ENCODE results near the gene WDR88. TPM values are rescaled to one million over a fixed set of nuclear protein-coding genes. Genes with fewer than 3 reads are reported as not detected.

Gene WDR88
- total RNA-seq, 4 donors from 2014 or later, result not detected

- Histone ChIP-seq H3K4me3 (no peak overlapping the region), H3K9me3 (no peaks in the 10 kb centered on the region)
Measured at GRCh38 chr19:33093420-33094210, 38.3 kb upstream of the WDR88 start.

GRCh38 chr19:33094436-33095067 lies 37.4 kb upstream of the WDR88 start:
- Histone ChIP-seq H3K4me3 (no peak overlapping the region), H3K36me3 (peaks cover 92% of the 10 kb centered on the region), H3K27ac (no peak overlapping the region), H3K27me3 (no peaks in the 10 kb centered on the region), H3K9me3 (no peaks in the 10 kb centered on the region), H3K4me1 (no peaks in the 10 kb centered on the region)
- no peak for DNase-seq (ENCODE audit: low spot score in 2 of 2)
- TF ChIP-seq POLR2A (IDR thresholded peaks at IDR 0.05) (no peak), EP300 (IDR thresholded peaks at IDR 0.05) (no peak), CTCF (IDR thresholded peaks at IDR 0.05) (no peak), POLR2AphosphoS5 (IDR thresholded peaks at IDR 0.05) (no peak)
- 88% methylated on average over 6 of the region's 6 CpGs for WGBS

More at GRCh38 chr19:33093420-33094210, 38.3 kb upstream of the WDR88 start:
- Histone ChIP-seq H3K36me3 (peaks cover 95% of the 10 kb centered on the region), H3K27ac (no peak overlapping the region), H3K27me3 (no peaks in the 10 kb centered on the region), H3K4me1 (no peaks in the 10 kb centered on the region)
- WGBS, result 94% methylated on average over 11 of the region's 11 CpGs
- DNase-seq (ENCODE audit: low spot score in 2 of 2), result no peak
- no peak for TF ChIP-seq POLR2AphosphoS5 (IDR thresholded peaks at IDR 0.05)
- TF ChIP-seq EP300 (IDR thresholded peaks at IDR 0.05), result no peak
- no peak for TF ChIP-seq POLR2A (IDR thresholded peaks at IDR 0.05)
- TF ChIP-seq CTCF (IDR thresholded peaks at IDR 0.05), result no peak

GRCh38 chr19:33096005-33096404 lies 35.9 kb upstream of the WDR88 start:
- 91% methylated on average over 4 of the region's 4 CpGs for WGBS
- H3K27ac ChIP-seq, result no peak overlapping the region
- no peak overlapping the region for H3K4me3 ChIP-seq
- DNase-seq (ENCODE audit: low spot score in 2 of 2), result no peak
- H3K4me1 ChIP-seq, result no peaks in the 10 kb centered on the region
- H3K9me3 ChIP-seq, result no peaks in the 10 kb centered on the region
- no peaks in the 10 kb centered on the region for H3K27me3 ChIP-seq
- H3K36me3 ChIP-seq, result peaks cover 84% of the 10 kb centered on the region
- TF ChIP-seq POLR2A (IDR thresholded peaks at IDR 0.05) (no peak), CTCF (IDR thresholded peaks at IDR 0.05) (no peak), EP300 (IDR thresholded peaks at IDR 0.05) (no peak), POLR2AphosphoS5 (IDR thresholded peaks at IDR 0.05) (no peak)

- Histone ChIP-seq H3K27ac (no peak overlapping the region), H3K9me3 (no peaks in the 10 kb centered on the region), H3K36me3 (peaks cover 82% of the 10 kb centered on the region), H3K4me1 (no peaks in the 10 kb centered on the region), H3K27me3 (no peaks in the 10 kb centered on the region), H3K4me3 (no peak overlapping the region)
- no peak for DNase-seq (ENCODE audit: low spot score in 2 of 2)
- WGBS, result 79% methylated on average over 4 of the region's 4 CpGs
- TF ChIP-seq EP300 (IDR thresholded peaks at IDR 0.05), result no peak
- no peak for TF ChIP-seq CTCF (IDR thresholded peaks at IDR 0.05)
- no peak for TF ChIP-seq POLR2AphosphoS5 (IDR thresholded peaks at IDR 0.05)
- no peak for TF ChIP-seq POLR2A (IDR thresholded peaks at IDR 0.05)
Measured at GRCh38 chr19:33098055-33098534, 33.8 kb upstream of the WDR88 start.

Measured in suprapubic skin (tissue), 4 donors.